Aorta (tissue), 5 donors: ENCODE results near the gene CDC25C. TPM values are rescaled to one million over a fixed set of nuclear protein-coding genes. Genes with fewer than 3 reads are reported as not detected.

Experiments used
- ATAC-seq: fragments of 200-7000 bp; cut with Tn5 transposase; one replicate; pipeline ENCODE4 v1.9.1; 2022; ENCODE audit warnings: moderate library complexity; ENCODE audit not compliant: low FRiP score
- DNase-seq, 2 donors: peaks; one replicate each; pipeline ENCODE4 v3.0.0-alpha.2; 2020
- H3K27ac ChIP-seq, 2 donors: one replicate each; pipeline ENCODE4 v1.5.1; 2013; ENCODE audit warnings: low read length in 2 of 2, mild to moderate bottlenecking in 2 of 2, moderate library complexity in 2 of 2, control low read depth in 1 of 2, inconsistent platforms in 1 of 2, low read depth in 1 of 2
- H3K27me3 ChIP-seq, 2 donors: one replicate each; pipeline ENCODE4 v1.6.1; 2013; ENCODE audit warnings: control low read depth in 1 of 2, low read length in 1 of 2, mild to moderate bottlenecking in 1 of 2, moderate library complexity in 1 of 2; ENCODE audit not compliant: insufficient read depth in 2 of 2, control insufficient read depth in 1 of 2
- H3K36me3 ChIP-seq, 2 donors: one replicate each; pipeline ENCODE4 v1.6.1; 2013; ENCODE audit warnings: control low read depth in 1 of 2, low read length in 1 of 2, mild to moderate bottlenecking in 1 of 2; ENCODE audit not compliant: insufficient read depth in 2 of 2, control insufficient read depth in 1 of 2
- H3K4me1 ChIP-seq, 2 donors: one replicate each; pipeline ENCODE4 v1.6.1; 2013; ENCODE audit warnings: low read length in 2 of 2, control low read depth in 1 of 2, mild to moderate bottlenecking in 1 of 2, moderate library complexity in 1 of 2; ENCODE audit not compliant: insufficient read depth in 2 of 2, control insufficient read depth in 1 of 2
- H3K4me3 ChIP-seq, 2 donors: one replicate each; pipeline ENCODE4 v1.5.1; 2013; ENCODE audit warnings: low read length in 2 of 2, control low read depth in 1 of 2, mild to moderate bottlenecking in 1 of 2
- H3K9me3 ChIP-seq: one replicate; pipeline ENCODE4 v1.6.1; 2013; ENCODE audit warnings: mild to moderate bottlenecking, low read length; ENCODE audit not compliant: control insufficient read depth
- WGBS, 2 donors: extraction: QIAGEN DNeasy Blood & Tissue Kit; methylation state at CpG; one replicate each; pipeline ENCODE4 v1.1.7; 2013; 5-methylcytosine and 5-hydroxymethylcytosine counted together
- intact Hi-C, 2 donors: fragments of 100-400 bp; cut with DNase I; formaldehyde crosslinking; loops; one replicate each; pipeline versions ENCODE4 v1.14.2 to v1.15.0; 2022
- polyA plus RNA-seq, 2 donors: library from polyadenylated mRNA; stranded (reverse); fragments of 200-250 nt; gene quantifications; one replicate each; pipeline ENCODE4 v1.2.3, GENCODE V29; 2013
- total RNA-seq, 2 donors: library from RNA; stranded (reverse); fragmentation: NEBNext Ultra II Directional; extraction: Animal tissue kit (Norgen Biotek cat#: 25700); gene quantifications; one replicate each; pipeline ENCODE4 v1.2.1, GENCODE V29; 2021
- donor health status: healthy with polysubstance abuse.
- donor health status: Bipolar disorder and iron deficiency.
- donor health status: DM: no; HTN: no; CAD: no.
- donor health status: DM: no; HTN: no; CAD: no.
- donor health status: DM: yes; HTN: yes; CAD: no.

CDC25C gene
- total and polyA plus RNA-seq, 4 donors = 0.38 TPM; not detected in 3

- H3K4me1 ChIP-seq = peaks cover 2 to 6% of the 10 kb centered on the region in 2 donors
- no peak overlapping the region for H3K4me3 ChIP-seq
- peaks cover 4% of the 10 kb centered on the region in 2 donors for H3K36me3 ChIP-seq
- no peaks in the 10 kb centered on the region for H3K9me3 ChIP-seq
- H3K27ac ChIP-seq = peak overlapping the region in 1 of 2 donors; percentile 44
- no peaks in the 10 kb centered on the region for H3K27me3 ChIP-seq
- DNase-seq (no peak), ATAC-seq (no peak)
- intact Hi-C loops = no loop called here
These were observed 19.9 kb upstream of the CDC25C start for GRCh38 chr5:138351517-138351916.

GRCh38 chr5:138351056-138351455, 19.5 kb upstream of the CDC25C start:
- ATAC-seq (no peak), DNase-seq (no peak)
- H3K4me1 ChIP-seq = peaks cover 2 to 6% of the 10 kb centered on the region in 2 donors
- intact Hi-C loops = no loop called here
- peak overlapping the region in 1 of 2 donors; percentile 44 for H3K27ac ChIP-seq
- no peaks in the 10 kb centered on the region for H3K27me3 ChIP-seq
- H3K36me3 ChIP-seq = peaks cover 4% of the 10 kb centered on the region in 2 donors
- WGBS, 2 donors = 74 to 82% methylated on average over 1 of the region's 1 CpG
- H3K9me3 ChIP-seq = no peaks in the 10 kb centered on the region
- no peak overlapping the region for H3K4me3 ChIP-seq

- Histone ChIP-seq H3K27ac (peak overlapping the region in 1 of 2 donors; percentile 21), H3K4me3 (no peak overlapping the region), H3K27me3 (no peaks in the 10 kb centered on the region), H3K4me1 (peaks cover 2 to 6% of the 10 kb centered on the region in 2 donors), H3K36me3 (peaks cover 4% of the 10 kb centered on the region in 2 donors), H3K9me3 (no peaks in the 10 kb centered on the region)
- intact Hi-C loops = no loop called here
- ATAC-seq (no peak), DNase-seq (no peak)
These were observed 18.9 kb upstream of the CDC25C start for GRCh38 chr5:138350563-138350890.

GRCh38 chr5:138349852-138350562, 18.4 kb upstream of the CDC25C start:
- H3K27ac ChIP-seq = peak overlapping the region in 1 of 2 donors; percentile 50
- WGBS, 2 donors = 0 to 4% methylated on average over 1 of the region's 1 CpG
- DNase-seq (no peak), ATAC-seq (no peak)
- no peaks in the 10 kb centered on the region for H3K9me3 ChIP-seq
- intact Hi-C loops = no loop called here
- no peak overlapping the region for H3K4me3 ChIP-seq
- no peaks in the 10 kb centered on the region for H3K27me3 ChIP-seq
- H3K36me3 ChIP-seq = peaks cover 4% of the 10 kb centered on the region in 2 donors
- H3K4me1 ChIP-seq = peaks cover 1 to 3% of the 10 kb centered on the region in 2 donors

GRCh38 chr5:138346889-138347288, 15.3 kb upstream of the CDC25C start:
- no peak overlapping the region for H3K27ac ChIP-seq
- peaks cover 4% of the 10 kb centered on the region in 2 donors for H3K36me3 ChIP-seq
- DNase-seq (no peak), ATAC-seq (no peak)
- no peaks in the 10 kb centered on the region for H3K27me3 ChIP-seq
- 92 to 94% methylated on average over 14 of the region's 14 CpGs for WGBS, 2 donors
- no peaks in the 10 kb centered on the region for H3K9me3 ChIP-seq
- peaks cover 0 to 3% of the 10 kb centered on the region in 2 donors for H3K4me1 ChIP-seq
- intact Hi-C loops = no loop called here
- no peak overlapping the region for H3K4me3 ChIP-seq

GRCh38 chr5:138344887-138345622, 13.5 kb upstream of the CDC25C start:
- 94 to 95% methylated on average over 32 of the region's 32 CpGs for WGBS, 2 donors

GRCh38 chr5:138340008-138340407, 8.4 kb upstream of the CDC25C start:
- 84 to 87% methylated on average over 3 of the region's 3 CpGs for WGBS, 2 donors
- H3K27ac ChIP-seq = no peak overlapping the region

More at GRCh38 chr5:138344887-138345622, 13.5 kb upstream of the CDC25C start:
- H3K27ac ChIP-seq = no peak overlapping the region
- no peaks in the 10 kb centered on the region for H3K27me3 ChIP-seq
- peaks cover 4 to 5% of the 10 kb centered on the region in 2 donors for H3K36me3 ChIP-seq
- no peaks in the 10 kb centered on the region for H3K9me3 ChIP-seq
- no peaks in the 10 kb centered on the region for H3K4me1 ChIP-seq
- intact Hi-C loops = no loop called here
- H3K4me3 ChIP-seq = no peak overlapping the region
- ATAC-seq (no peak), DNase-seq (no peak)

GRCh38 chr5:138339464-138339863, 7.9 kb upstream of the CDC25C start:
- Histone ChIP-seq H3K36me3 (peaks cover 0 to 1% of the 10 kb centered on the region in 2 donors), H3K4me1 (peaks cover 0 to 5% of the 10 kb centered on the region in 2 donors), H3K27me3 (no peaks in the 10 kb centered on the region), H3K9me3 (no peaks in the 10 kb centered on the region), H3K4me3 (peak overlapping the region; percentile 79 to 83), H3K27ac (peak overlapping the region in 1 of 2 donors; percentile 34)
- no peak for ATAC-seq
- DNase-seq = no peak
- intact Hi-C loops = loop anchor here in 1 of 2 donors (5.0 kb wide), 1 partner anchor 117 kb away; no protein-coding TSS in a partner anchor
- WGBS, 2 donors = 46 to 53% methylated on average over 2 of the region's 2 CpGs

More at GRCh38 chr5:138340008-138340407, 8.4 kb upstream of the CDC25C start:
- no peaks in the 10 kb centered on the region for H3K27me3 ChIP-seq
- peaks cover 0 to 5% of the 10 kb centered on the region in 2 donors for H3K4me1 ChIP-seq
- intact Hi-C loops = no loop called here
- H3K9me3 ChIP-seq = no peaks in the 10 kb centered on the region
- ATAC-seq (no peak), DNase-seq (no peak)
- H3K4me3 ChIP-seq = no peak overlapping the region
- H3K36me3 ChIP-seq = peaks cover 0 to 1% of the 10 kb centered on the region in 2 donors
